ENCODE results near the gene CDKAL1. TPM values are rescaled to one million over a fixed set of nuclear protein-coding genes. Genes with fewer than 3 reads are reported as not detected.

The CDKAL1 gene
- total and polyA plus RNA-seq, 2 experiments from 2014 or later: 14.4 to 19.5 TPM

DNA sequence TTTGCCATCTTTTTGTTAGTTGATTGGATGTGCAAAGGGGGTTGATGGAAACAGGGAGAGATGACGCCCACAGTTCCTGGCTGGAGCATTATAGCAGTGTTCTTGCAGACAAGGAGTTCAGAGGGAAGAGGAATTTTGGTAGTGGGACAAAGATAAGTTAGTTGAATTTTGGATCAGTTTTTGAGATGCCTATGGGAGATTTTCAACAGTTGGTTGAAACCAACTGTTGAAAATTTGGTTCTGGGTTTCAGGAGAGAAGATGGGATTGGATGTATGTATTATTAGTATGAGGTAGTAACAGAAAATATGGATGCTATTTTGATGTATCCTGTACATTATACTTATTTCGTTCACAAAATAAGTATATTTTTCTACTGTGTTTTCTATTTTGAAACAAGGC, 274.2 kb downstream of the CDKAL1 start:
- Histone ChIP-seq H3K9me2 (replicated peaks; ENCODE audit: insufficient read depth) (no peaks in the 10 kb centered on the region), H3K27me3 (no peaks in the 10 kb centered on the region), H3K4me1 (ENCODE audit: insufficient read depth) (peaks cover 5% of the 10 kb centered on the region), H3K9me3 (ENCODE audit: low read depth) (peaks cover 5% of the 10 kb centered on the region), H2AFZ (no peak overlapping the region), H3K36me3 (replicated peaks; ENCODE audit: insufficient read depth, low read depth) (no peaks in the 10 kb centered on the region), H3K79me2 (no peaks in the 10 kb centered on the region), H3K27ac (peak overlapping the region; percentile 14), H3K4me2 (no peak overlapping the region), H4K20me1 (ENCODE audit: insufficient read depth, poor library complexity, severe bottlenecking) (no peaks in the 10 kb centered on the region), H3K4me3 (no peak overlapping the region)
- 90% methylated on average over 2 of the region's 2 CpGs for WGBS (ENCODE audit: low lambda C conversion rate, missing lambda C conversion rate)
- TF ChIP-seq, protein P1, sequence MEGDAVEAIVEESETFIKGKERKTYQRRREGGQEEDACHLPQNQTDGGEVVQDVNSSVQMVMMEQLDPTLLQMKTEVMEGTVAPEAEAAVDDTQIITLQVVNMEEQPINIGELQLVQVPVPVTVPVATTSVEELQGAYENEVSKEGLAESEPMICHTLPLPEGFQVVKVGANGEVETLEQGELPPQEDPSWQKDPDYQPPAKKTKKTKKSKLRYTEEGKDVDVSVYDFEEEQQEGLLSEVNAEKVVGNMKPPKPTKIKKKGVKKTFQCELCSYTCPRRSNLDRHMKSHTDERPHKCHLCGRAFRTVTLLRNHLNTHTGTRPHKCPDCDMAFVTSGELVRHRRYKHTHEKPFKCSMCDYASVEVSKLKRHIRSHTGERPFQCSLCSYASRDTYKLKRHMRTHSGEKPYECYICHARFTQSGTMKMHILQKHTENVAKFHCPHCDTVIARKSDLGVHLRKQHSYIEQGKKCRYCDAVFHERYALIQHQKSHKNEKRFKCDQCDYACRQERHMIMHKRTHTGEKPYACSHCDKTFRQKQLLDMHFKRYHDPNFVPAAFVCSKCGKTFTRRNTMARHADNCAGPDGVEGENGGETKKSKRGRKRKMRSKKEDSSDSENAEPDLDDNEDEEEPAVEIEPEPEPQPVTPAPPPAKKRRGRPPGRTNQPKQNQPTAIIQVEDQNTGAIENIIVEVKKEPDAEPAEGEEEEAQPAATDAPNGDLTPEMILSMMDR (IDR thresholded peaks at IDR 0.05; ENCODE audit: poor library complexity): no peak
- no peak for TF ChIP-seq EZH2 (IDR thresholded peaks at IDR 0.05; ENCODE audit: borderline replicate concordance)
- no peak for TF ChIP-seq EZH2phosphoT487 (IDR thresholded peaks at IDR 0.05; ENCODE audit: low read depth, severe bottlenecking, unreplicated experiment)
- no peak for DNase-seq (ENCODE audit: low spot score)

DNA sequence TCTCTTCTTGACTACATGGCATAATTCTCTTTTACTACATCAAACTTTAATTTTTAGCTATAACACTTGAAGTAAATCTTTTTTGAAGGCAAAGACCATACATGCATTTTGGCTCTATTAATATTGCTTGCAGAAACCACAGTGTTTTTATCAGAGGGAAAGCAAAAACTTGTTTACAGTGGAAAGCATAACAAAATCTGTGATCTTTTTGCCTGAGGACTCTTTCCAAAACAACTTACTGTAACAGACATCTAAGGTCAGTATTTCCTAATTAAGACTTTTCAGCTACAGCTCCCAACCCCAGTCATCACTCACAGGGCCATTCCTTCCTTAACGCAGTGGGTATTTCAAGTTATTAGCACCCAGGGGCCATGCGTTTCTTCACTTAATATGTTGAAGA, 274.7 kb downstream of the CDKAL1 start:
- Histone ChIP-seq H4K20me1 (ENCODE audit: insufficient read depth, poor library complexity, severe bottlenecking) (no peaks in the 10 kb centered on the region), H3K27me3 (no peaks in the 10 kb centered on the region), H3K9me3 (ENCODE audit: low read depth) (peaks cover 5% of the 10 kb centered on the region), H3K9me2 (replicated peaks; ENCODE audit: insufficient read depth) (no peaks in the 10 kb centered on the region), H3K4me2 (no peak overlapping the region), H3K4me3 (no peak overlapping the region), H3K36me3 (replicated peaks; ENCODE audit: insufficient read depth, low read depth) (no peaks in the 10 kb centered on the region), H3K79me2 (no peaks in the 10 kb centered on the region), H3K4me1 (ENCODE audit: insufficient read depth) (peaks cover 5% of the 10 kb centered on the region), H2AFZ (no peak overlapping the region), H3K27ac (peak overlapping the region; percentile 14)
- TF ChIP-seq, protein P1 (IDR thresholded peaks at IDR 0.05; ENCODE audit: poor library complexity): no peak
- no peak for TF ChIP-seq EZH2 (IDR thresholded peaks at IDR 0.05; ENCODE audit: borderline replicate concordance)
- no peak for DNase-seq (ENCODE audit: low spot score)
- WGBS (ENCODE audit: low lambda C conversion rate, missing lambda C conversion rate): 71% methylated on average over 2 of the region's 2 CpGs

DNA sequence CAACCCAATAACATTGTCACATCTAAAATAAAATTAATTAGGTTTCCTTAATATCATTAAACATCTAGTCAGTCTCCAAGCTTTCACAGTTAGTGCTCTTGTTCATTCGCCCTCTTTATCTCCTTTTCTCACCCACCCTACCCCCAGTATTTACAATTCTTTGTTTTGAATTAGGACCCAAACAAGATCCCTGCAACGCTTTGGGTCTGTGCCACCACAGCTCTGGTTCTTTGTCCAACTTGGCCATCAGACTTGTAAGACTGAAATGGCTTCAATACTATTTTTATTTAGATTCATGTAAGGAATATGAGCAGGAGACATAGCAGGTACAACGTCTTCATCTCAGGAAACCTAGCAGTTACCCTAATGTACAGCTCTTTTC, 276.5 kb downstream of the CDKAL1 start:
- no peaks in the 10 kb centered on the region for H3K9me2 ChIP-seq (replicated peaks; ENCODE audit: insufficient read depth)
- no peak overlapping the region for H3K4me3 ChIP-seq
- no peak for DNase-seq (ENCODE audit: low spot score)
- H3K27me3 ChIP-seq: no peaks in the 10 kb centered on the region
- 57% methylated on average over 3 of the region's 3 CpGs for WGBS (ENCODE audit: low lambda C conversion rate, missing lambda C conversion rate)
- H3K4me1 ChIP-seq (ENCODE audit: insufficient read depth): peaks cover 5% of the 10 kb centered on the region
- peaks cover 5% of the 10 kb centered on the region for H3K9me3 ChIP-seq (ENCODE audit: low read depth)
- no peak for TF ChIP-seq EZH2phosphoT487 (IDR thresholded peaks at IDR 0.05; ENCODE audit: low read depth, severe bottlenecking, unreplicated experiment)
- no peak for TF ChIP-seq EZH2 (IDR thresholded peaks at IDR 0.05; ENCODE audit: borderline replicate concordance)
- TF ChIP-seq, protein P1 (IDR thresholded peaks at IDR 0.05; ENCODE audit: poor library complexity): no peak
- no peaks in the 10 kb centered on the region for H3K79me2 ChIP-seq
- no peak overlapping the region for H3K4me2 ChIP-seq
- no peak overlapping the region for H2AFZ ChIP-seq
- H4K20me1 ChIP-seq (ENCODE audit: insufficient read depth, poor library complexity, severe bottlenecking): no peaks in the 10 kb centered on the region
- peak overlapping the region; percentile 85 for H3K27ac ChIP-seq
- no peaks in the 10 kb centered on the region for H3K36me3 ChIP-seq (replicated peaks; ENCODE audit: insufficient read depth, low read depth)

All from hepatocyte (in vitro differentiated cells).